ENCODE data around the gene EFCAB9.

GRCh38 chr5:172148381-172148780 lies 45.6 kb upstream of the EFCAB9 start:
- TF ChIP-seq CTCF (conservative IDR thresholded peaks at IDR 0.05; ENCODE audit: low read length) (no peak), EZH2phosphoT487 (IDR thresholded peaks at IDR 0.05; ENCODE audit: borderline replicate concordance, low read depth, low read length) (no peak)

Measured in OCI-LY7 (cell line).